ENCODE results near the gene ESYT2.

GRCh38 chr7:158760936-158761335, 68.4 kb downstream of the ESYT2 start:
- TF ChIP-seq, protein P1, sequence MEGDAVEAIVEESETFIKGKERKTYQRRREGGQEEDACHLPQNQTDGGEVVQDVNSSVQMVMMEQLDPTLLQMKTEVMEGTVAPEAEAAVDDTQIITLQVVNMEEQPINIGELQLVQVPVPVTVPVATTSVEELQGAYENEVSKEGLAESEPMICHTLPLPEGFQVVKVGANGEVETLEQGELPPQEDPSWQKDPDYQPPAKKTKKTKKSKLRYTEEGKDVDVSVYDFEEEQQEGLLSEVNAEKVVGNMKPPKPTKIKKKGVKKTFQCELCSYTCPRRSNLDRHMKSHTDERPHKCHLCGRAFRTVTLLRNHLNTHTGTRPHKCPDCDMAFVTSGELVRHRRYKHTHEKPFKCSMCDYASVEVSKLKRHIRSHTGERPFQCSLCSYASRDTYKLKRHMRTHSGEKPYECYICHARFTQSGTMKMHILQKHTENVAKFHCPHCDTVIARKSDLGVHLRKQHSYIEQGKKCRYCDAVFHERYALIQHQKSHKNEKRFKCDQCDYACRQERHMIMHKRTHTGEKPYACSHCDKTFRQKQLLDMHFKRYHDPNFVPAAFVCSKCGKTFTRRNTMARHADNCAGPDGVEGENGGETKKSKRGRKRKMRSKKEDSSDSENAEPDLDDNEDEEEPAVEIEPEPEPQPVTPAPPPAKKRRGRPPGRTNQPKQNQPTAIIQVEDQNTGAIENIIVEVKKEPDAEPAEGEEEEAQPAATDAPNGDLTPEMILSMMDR (optimal IDR thresholded peaks at IDR 0.05 in 1 of 3, IDR thresholded peaks at IDR 0.05 in 1 of 3, conservative IDR thresholded peaks at IDR 0.05 in 1 of 3; ENCODE audit: extremely low read depth in 1 of 3, insufficient read depth in 2 of 3, low read length in 3 of 3): peak in 2 of 3 experiments; percentile 8 to 60
- TF ChIP-seq EZH2 (IDR thresholded peaks at IDR 0.05; ENCODE audit: low read length): no peak
